GM12878 (cell line): ENCODE data around the gene NUP93. TPM values are rescaled to one million over a fixed set of nuclear protein-coding genes. Genes with fewer than 3 reads are reported as not detected.

Experiments used
- ATF2 ChIP-seq: IDR thresholded peaks from 2 replicates; pipeline ENCODE4 v1.6.1; 2012; ENCODE audit warnings: low read length, inconsistent platforms
- BMI1 ChIP-seq: fragments of 450-650 bp; IDR thresholded peaks from 2 replicates; pipeline ENCODE4 v1.6.1; 2016; ENCODE audit warnings: mild to moderate bottlenecking, moderate library complexity, borderline replicate concordance
- CHD1 ChIP-seq: IDR thresholded peaks from 2 replicates; pipeline ENCODE4 v1.6.1; 2012; ENCODE audit warnings: low read depth, low read length, improper control_type of control experiment
- E2F8 ChIP-seq: fragments of 450-650 bp; IDR thresholded peaks from 2 replicates; pipeline ENCODE4 v1.6.1; 2018; ENCODE audit warnings: mild to moderate bottlenecking, low read depth, moderate library complexity; ENCODE audit not compliant: partially characterized antibody
- FOXM1 ChIP-seq: IDR thresholded peaks from 2 replicates; pipeline ENCODE4 v1.6.1; 2012; ENCODE audit warnings: low read depth, mild to moderate bottlenecking, inconsistent platforms, low read length, moderate library complexity
- HDGF ChIP-seq: fragments of 450-650 bp; IDR thresholded peaks from 2 replicates; pipeline ENCODE4 v1.6.1; 2016; ENCODE audit warnings: antibody characterized with exemption
- JUNB ChIP-seq: IDR thresholded peaks from 2 replicates; pipeline ENCODE4 v1.6.1; 2016; ENCODE audit warnings: antibody characterized with exemption, mild to moderate bottlenecking
- POU2F2 ChIP-seq: IDR thresholded peaks from 3 replicates; pipeline ENCODE4 v1.6.1; 2011; ENCODE audit warnings: low read depth, mild to moderate bottlenecking, low read length, borderline replicate concordance
- RAD51 ChIP-seq: fragments of 450-650 bp; IDR thresholded peaks from 2 replicates; pipeline ENCODE4 v1.6.1; 2016; ENCODE audit warnings: moderate library complexity, mild to moderate bottlenecking, inconsistent platforms
- SMAD1 ChIP-seq: fragments of 450-650 bp; IDR thresholded peaks from 2 replicates; pipeline ENCODE4 v1.6.1; 2018; ENCODE audit warnings: mild to moderate bottlenecking, low read depth; ENCODE audit not compliant: partially characterized antibody
- SRF ChIP-seq, 2 experiments: IDR thresholded peaks; 2 replicates each; pipeline ENCODE4 v1.6.1; 2011; ENCODE audit warnings: low read depth in 2 of 2, low read length in 2 of 2, mild to moderate bottlenecking in 1 of 2, moderate library complexity in 1 of 2
- ZBTB40 ChIP-seq: fragments of 450-650 bp; IDR thresholded peaks from 2 replicates; pipeline ENCODE4 v1.6.1; 2016; ENCODE audit warnings: mild to moderate bottlenecking, moderate library complexity, borderline replicate concordance
- ZNF622 ChIP-seq: fragments of 450-650 bp; IDR thresholded peaks from 2 replicates; pipeline ENCODE4 v1.6.1; 2017; ENCODE audit warnings: mild to moderate bottlenecking, inconsistent platforms
- polyA plus RNA-seq, 11 experiments: library from polyadenylated mRNA; depleted of rRNA in 4 of 11; unstranded in 6 of 11; stranded (reverse) in 5 of 11; fragments of >200 nt; fragmentation: Nextera tagmentation in 4 of 11; fragmentation: Illumina TruSeq in 1 of 11; extraction: Ambion mirVana in 4 of 11; extraction: Trizol in 1 of 11; gene quantifications; 1 replicate in 1 of 11; 2 replicates in 10 of 11; pipeline versions ENCODE4 v1.2.1 to v1.2.3, GENCODE V29; 2011 to 2016; ENCODE audit warnings: inconsistent platforms in 2 of 11, missing spikeins in 2 of 11, low read depth in 1 of 11
- total RNA-seq, 4 experiments: library from RNA; depleted of rRNA in 3 of 4; stranded (reverse); fragments of >200 nt in 3 of 4; fragmentation: Illumina TruSeq in 1 of 4; extraction: Trizol in 1 of 4; gene quantifications; 2 replicates each; pipeline versions ENCODE4 v1.2.1 to v1.2.3, GENCODE V29; 2013 to 2021
- TF ChIP-seq, protein P1 (sequence below): IDR thresholded peaks from 2 replicates; pipeline ENCODE4 v1.6.1; 2011; ENCODE audit warnings: low read depth, mild to moderate bottlenecking, low read length, moderate library complexity, borderline replicate concordance; ENCODE audit errors: extremely low read depth

NUP93 gene
- total and polyA plus RNA-seq, 10 of the 15 experiments (the other 5 are each of a cell fraction or from before 2014, with no cell fraction given), result 82.2 to 175 (median 101) TPM

DNA sequence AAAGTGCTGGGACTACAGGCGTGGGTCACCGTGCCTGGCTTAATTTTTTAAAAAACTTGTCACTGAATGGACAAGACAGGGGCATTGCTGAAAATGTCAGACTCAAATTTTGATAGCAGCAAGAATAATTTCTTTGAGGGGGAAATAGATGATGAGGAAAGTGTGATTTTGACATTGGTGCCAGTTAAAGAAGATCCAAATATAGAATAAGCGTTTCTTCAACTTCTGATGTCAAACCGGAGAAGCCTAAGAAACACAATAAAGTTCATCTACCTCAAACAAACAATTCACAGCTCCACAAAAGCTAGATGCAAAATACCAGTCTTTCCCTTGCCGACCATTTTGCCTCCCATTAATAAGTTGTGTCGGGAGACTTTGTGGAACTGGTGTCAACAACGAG lies 43.2 kb upstream of the NUP93 start (continued):
- TF ChIP-seq ATF2 (no peak), ZNF622 (no peak), E2F8 (no peak), BMI1 (no peak), POU2F2 (no peak), SMAD1 (no peak), HDGF (no peak), RAD51 (no peak), CHD1 (no peak), FOXM1 (no peak), SRF (IDR thresholded peaks at IDR 0.05; ENCODE audit: low read depth in 2 of 2, low read length in 2 of 2) (no peak), JUNB (no peak), ZBTB40 (no peak)
- TF ChIP-seq, protein P1, sequence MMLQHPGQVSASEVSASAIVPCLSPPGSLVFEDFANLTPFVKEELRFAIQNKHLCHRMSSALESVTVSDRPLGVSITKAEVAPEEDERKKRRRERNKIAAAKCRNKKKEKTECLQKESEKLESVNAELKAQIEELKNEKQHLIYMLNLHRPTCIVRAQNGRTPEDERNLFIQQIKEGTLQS, result no peak
